ENCODE data around the gene ZSCAN30.
A peak's percentile ranks its signal among the peaks of the same experiment; 100 is the strongest.

The ZSCAN30 gene

DNA sequence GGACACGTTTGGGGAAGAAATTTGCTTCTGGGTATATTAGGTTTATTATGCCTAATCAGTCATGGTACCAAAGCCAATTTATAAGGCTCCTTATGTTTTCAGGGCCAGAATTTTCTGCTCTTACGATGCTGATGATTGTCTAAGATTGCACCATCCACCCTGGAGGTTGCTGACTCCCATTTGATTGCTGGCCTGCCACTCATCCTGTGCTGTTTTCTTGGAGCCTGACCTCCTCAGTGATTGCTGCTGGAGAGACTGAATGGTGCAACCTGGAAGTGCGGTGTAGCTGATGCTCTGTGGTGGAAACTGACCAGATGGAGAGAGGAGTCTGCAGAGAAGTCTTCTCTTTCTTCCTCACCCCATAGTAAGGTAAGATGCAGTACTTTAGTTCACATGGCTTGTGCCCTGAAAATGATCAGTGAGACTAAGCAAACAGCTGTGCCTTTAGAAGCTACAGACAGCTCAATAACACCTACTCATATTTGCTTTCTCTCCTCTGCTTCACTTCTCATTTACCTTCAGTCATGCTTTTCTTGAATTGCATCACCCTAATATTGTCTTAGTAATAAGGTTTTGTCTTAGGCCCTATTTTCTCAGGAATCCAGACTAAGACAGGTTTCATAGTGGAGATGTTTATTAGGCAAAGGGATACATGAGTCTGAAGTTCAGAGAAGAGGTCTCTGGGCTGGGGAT, 36.8 kb upstream of the ZSCAN30 start:
- no peak for DNase-seq (ENCODE audit: low read depth, low spot score)
- Histone ChIP-seq H3K4me3 (ENCODE audit: insufficient read length, low read depth) (no peak overlapping the region), H3K4me1 (ENCODE audit: insufficient read depth, insufficient read length) (no peaks in the 10 kb centered on the region), H3K36me3 (ENCODE audit: insufficient read depth, insufficient read length, low read length) (peaks cover 1% of the 10 kb centered on the region), H3K9me3 (ENCODE audit: insufficient read depth, low read length) (no peaks in the 10 kb centered on the region), H3K27me3 (ENCODE audit: insufficient read depth, insufficient read length) (no peaks in the 10 kb centered on the region), H3K9ac (ENCODE audit: insufficient read length, low read depth) (no peak overlapping the region)
- TF ChIP-seq SUZ12 (IDR thresholded peaks at IDR 0.05; ENCODE audit: extremely low read depth, insufficient read depth, insufficient read length) (no peak), YY1 (IDR thresholded peaks at IDR 0.05; ENCODE audit: insufficient read depth, insufficient read length) (no peak), ZNF274 (IDR thresholded peaks at IDR 0.05; ENCODE audit: low read depth, low read length) (no peak)

DNA sequence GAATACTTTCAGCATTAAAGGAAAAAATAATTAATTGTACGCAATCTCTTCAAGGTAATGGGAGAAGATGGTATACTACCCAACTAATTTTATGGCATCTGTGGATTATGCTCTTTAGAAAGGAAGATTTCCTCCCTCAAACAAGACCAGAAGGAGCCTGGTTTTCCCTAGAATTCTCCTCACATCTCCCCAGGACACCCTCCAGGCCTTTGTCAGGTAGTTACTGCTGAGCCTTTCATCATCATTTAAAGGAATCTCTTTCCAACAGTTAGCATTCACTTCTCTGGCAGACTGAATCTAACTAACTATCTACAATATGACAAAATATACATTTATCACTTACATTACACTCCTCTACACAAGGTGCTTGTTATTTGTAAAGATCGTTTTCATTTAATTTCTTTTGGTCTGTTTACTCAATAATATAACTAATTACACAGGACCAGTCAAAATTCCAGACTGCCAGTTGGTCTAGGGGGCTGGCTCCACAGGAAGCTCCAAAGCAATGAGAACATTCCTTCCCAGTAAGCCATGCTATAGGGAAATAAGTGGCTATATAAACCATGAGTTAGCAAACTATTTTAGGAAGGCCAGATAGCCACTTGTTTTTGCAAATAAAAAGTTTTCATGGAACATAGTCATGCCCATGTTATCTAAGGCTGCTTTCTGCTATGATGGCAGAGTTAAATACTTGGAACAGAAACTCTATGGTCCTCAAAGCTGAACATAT, 35.1 kb upstream of the ZSCAN30 start:
- TF ChIP-seq SUZ12 (IDR thresholded peaks at IDR 0.05; ENCODE audit: extremely low read depth, insufficient read depth, insufficient read length) (no peak), YY1 (IDR thresholded peaks at IDR 0.05; ENCODE audit: insufficient read depth, insufficient read length) (no peak), ZNF274 (IDR thresholded peaks at IDR 0.05; ENCODE audit: low read depth, low read length) (no peak)
- no peak overlapping the region for H3K4me3 ChIP-seq (ENCODE audit: insufficient read length, low read depth)
- no peaks in the 10 kb centered on the region for H3K9me3 ChIP-seq (ENCODE audit: insufficient read depth, low read length)
- no peaks in the 10 kb centered on the region for H3K36me3 ChIP-seq (ENCODE audit: insufficient read depth, insufficient read length, low read length)
- H3K4me1 ChIP-seq (ENCODE audit: insufficient read depth, insufficient read length): no peaks in the 10 kb centered on the region
- no peak for DNase-seq (ENCODE audit: low read depth, low spot score)
- H3K9ac ChIP-seq (ENCODE audit: insufficient read length, low read depth): no peak overlapping the region
- no peaks in the 10 kb centered on the region for H3K27me3 ChIP-seq (ENCODE audit: insufficient read depth, insufficient read length)

DNA sequence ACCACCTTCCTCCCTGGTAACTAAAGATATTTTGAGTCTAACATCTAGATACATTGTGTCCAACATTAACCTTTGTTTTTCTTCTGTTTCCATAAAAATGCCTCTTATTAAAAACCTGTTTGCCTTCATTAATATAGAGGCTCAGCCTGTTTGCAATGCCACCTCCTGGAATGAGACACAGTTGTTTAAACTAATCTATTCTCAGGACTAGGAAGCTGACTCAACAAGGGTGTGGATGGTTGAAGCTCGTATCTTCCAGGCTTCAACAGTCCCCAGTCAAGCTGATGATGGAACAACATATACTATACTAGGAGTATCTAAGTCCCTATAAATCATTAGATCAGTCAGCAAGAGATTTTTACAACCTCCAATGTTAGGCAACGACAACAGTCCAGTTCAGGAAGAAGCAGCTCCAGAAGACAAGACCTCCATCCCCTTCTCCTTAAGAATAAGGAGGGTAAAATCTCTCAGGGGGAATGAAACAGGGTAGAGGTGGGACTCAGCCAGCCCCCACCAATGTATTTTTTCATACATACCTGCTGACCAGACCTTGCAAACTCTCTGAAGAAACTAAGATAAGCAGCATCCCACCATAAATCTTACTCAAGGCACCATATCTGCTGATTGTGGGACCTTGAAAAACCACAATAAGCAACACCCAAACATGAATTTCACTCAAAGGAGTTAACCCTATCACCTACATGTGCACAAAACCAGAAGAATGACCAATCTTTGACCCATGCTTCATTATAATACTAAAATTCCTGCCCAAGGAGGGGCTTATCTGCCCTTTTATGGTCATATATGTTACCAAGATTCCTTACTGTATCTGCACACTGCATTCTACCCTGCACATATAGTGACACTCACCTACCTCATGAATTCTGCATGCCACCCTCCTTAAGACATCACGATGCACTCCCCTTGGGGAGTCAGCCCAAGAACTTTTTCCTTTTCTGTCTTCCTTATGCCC, 32.7 kb upstream of the ZSCAN30 start:
- Histone ChIP-seq H3K4me1 (ENCODE audit: insufficient read depth, insufficient read length) (no peaks in the 10 kb centered on the region), H3K9ac (ENCODE audit: insufficient read length, low read depth) (no peak overlapping the region), H3K36me3 (ENCODE audit: insufficient read depth, insufficient read length, low read length) (no peaks in the 10 kb centered on the region), H3K27me3 (ENCODE audit: insufficient read depth, insufficient read length) (no peaks in the 10 kb centered on the region), H3K9me3 (ENCODE audit: insufficient read depth, low read length) (no peaks in the 10 kb centered on the region), H3K4me3 (ENCODE audit: insufficient read length, low read depth) (no peak overlapping the region)
- DNase-seq (ENCODE audit: low read depth, low spot score): no peak
- TF ChIP-seq SUZ12 (IDR thresholded peaks at IDR 0.05; ENCODE audit: extremely low read depth, insufficient read depth, insufficient read length): no peak
- no peak for TF ChIP-seq ZNF274 (IDR thresholded peaks at IDR 0.05; ENCODE audit: low read depth, low read length)
- TF ChIP-seq YY1 (IDR thresholded peaks at IDR 0.05; ENCODE audit: insufficient read depth, insufficient read length): no peak

DNA sequence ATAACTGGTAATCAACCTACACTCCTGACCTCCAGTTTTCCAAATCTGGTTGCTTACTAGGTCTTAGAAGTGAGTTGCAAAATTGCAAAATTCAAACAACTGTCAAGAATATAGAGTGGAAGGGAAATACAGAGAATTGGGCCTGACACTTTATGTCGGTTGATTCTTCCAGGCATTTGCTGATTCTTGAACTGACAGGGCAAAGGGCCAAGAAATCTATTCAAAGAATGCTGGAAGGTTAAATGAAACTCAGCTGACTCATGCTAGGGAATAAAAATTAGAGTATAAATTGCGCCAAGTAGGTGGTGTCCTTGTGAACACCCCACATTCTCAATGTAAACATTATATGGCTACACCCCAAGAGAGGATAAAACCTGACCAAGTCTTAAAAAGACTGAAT, 21.5 kb upstream of the ZSCAN30 start:
- Histone ChIP-seq H3K27me3 (ENCODE audit: insufficient read depth, insufficient read length) (no peaks in the 10 kb centered on the region), H3K4me3 (ENCODE audit: insufficient read length, low read depth) (no peak overlapping the region), H3K36me3 (ENCODE audit: insufficient read depth, insufficient read length, low read length) (peaks cover 15% of the 10 kb centered on the region), H3K4me1 (ENCODE audit: insufficient read depth, insufficient read length) (no peaks in the 10 kb centered on the region), H3K9me3 (ENCODE audit: insufficient read depth, low read length) (peaks cover 29% of the 10 kb centered on the region), H3K9ac (ENCODE audit: insufficient read length, low read depth) (no peak overlapping the region)
- TF ChIP-seq YY1 (IDR thresholded peaks at IDR 0.05; ENCODE audit: insufficient read depth, insufficient read length) (no peak), SUZ12 (IDR thresholded peaks at IDR 0.05; ENCODE audit: extremely low read depth, insufficient read depth, insufficient read length) (no peak), ZNF274 (IDR thresholded peaks at IDR 0.05; ENCODE audit: low read depth, low read length) (no peak)
- no peak for DNase-seq (ENCODE audit: low read depth, low spot score)

DNA sequence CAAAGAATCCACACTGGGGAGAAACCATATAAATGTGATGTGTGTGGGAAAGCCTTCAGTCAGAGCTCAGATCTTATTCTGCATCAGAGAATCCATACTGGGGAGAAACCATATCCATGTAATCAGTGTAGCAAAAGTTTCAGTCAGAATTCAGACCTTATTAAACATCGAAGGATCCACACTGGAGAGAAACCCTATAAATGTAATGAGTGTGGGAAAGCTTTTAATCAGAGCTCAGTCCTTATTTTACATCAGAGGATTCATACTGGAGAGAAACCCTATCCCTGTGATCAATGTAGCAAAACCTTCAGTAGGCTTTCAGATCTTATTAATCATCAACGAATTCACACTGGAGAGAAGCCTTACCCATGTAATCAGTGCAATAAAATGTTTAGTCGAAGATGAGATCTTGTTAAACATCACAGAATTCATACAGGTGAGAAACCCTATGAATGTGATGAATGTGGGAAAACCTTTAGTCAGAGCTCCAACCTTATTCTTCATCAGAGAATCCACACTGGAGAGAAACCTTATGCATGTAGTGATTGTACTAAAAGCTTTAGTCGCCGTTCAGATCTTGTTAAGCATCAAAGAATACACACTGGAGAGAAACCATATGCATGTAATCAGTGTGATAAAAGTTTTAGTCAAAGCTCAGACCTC, 16.7 kb upstream of the ZSCAN30 start:
- no peak for DNase-seq (ENCODE audit: low read depth, low spot score)
- Histone ChIP-seq H3K4me3 (ENCODE audit: insufficient read length, low read depth) (no peak overlapping the region), H3K27me3 (ENCODE audit: insufficient read depth, insufficient read length) (no peaks in the 10 kb centered on the region), H3K4me1 (ENCODE audit: insufficient read depth, insufficient read length) (no peaks in the 10 kb centered on the region), H3K9ac (ENCODE audit: insufficient read length, low read depth) (no peak overlapping the region), H3K36me3 (ENCODE audit: insufficient read depth, insufficient read length, low read length) (peaks cover 41% of the 10 kb centered on the region), H3K9me3 (ENCODE audit: insufficient read depth, low read length) (peaks cover 77% of the 10 kb centered on the region)
- TF ChIP-seq YY1 (IDR thresholded peaks at IDR 0.05; ENCODE audit: insufficient read depth, insufficient read length) (no peak), ZNF274 (IDR thresholded peaks at IDR 0.05; ENCODE audit: low read depth, low read length) (peak; percentile 85)

DNA sequence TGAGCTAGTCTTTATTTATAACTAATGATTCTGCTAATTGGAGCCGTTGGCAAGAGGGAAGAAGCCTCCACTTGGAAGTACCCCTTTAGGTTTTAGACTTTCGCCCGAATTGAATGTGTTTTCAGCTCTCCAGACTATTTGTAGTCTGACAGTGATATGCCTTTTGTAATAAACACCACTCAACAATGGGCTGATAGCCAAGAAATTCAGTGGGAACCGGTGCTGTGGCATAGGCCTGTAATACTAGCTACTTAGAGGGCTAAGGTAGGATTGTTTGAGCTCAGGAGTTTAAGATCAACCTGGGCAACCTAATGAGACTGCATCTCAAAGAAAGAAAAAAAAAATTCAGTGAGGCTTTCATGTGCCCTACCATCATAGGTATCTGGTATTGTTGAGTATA, 13.6 kb upstream of the ZSCAN30 start:
- Histone ChIP-seq H3K9ac (ENCODE audit: insufficient read length, low read depth) (no peak overlapping the region), H3K36me3 (ENCODE audit: insufficient read depth, insufficient read length, low read length) (peaks cover 52% of the 10 kb centered on the region), H3K4me1 (ENCODE audit: insufficient read depth, insufficient read length) (no peaks in the 10 kb centered on the region), H3K27me3 (ENCODE audit: insufficient read depth, insufficient read length) (no peaks in the 10 kb centered on the region), H3K4me3 (ENCODE audit: insufficient read length, low read depth) (no peak overlapping the region), H3K9me3 (ENCODE audit: insufficient read depth, low read length) (peaks cover 87% of the 10 kb centered on the region)
- TF ChIP-seq YY1 (IDR thresholded peaks at IDR 0.05; ENCODE audit: insufficient read depth, insufficient read length) (no peak), ZNF274 (IDR thresholded peaks at IDR 0.05; ENCODE audit: low read depth, low read length) (no peak), SUZ12 (IDR thresholded peaks at IDR 0.05; ENCODE audit: extremely low read depth, insufficient read depth, insufficient read length) (no peak)
- no peak for DNase-seq (ENCODE audit: low read depth, low spot score)

Measured in NT2/D1 (cell line).